22Rv1 (cell line): ENCODE measurements around the gene BNC2.
"Not testable (repeated sequence)": the region's sequence is repeated elsewhere in the genome, so short reads cannot be mapped to it uniquely, and the experiment has no call there.

Source experiments
- H3K27ac ChIP-seq: fragments of 450-650 bp; 2 replicates; pipeline ENCODE4 v1.5.1; 2017
- CTCF ChIP-seq: fragments of 450-650 bp; IDR thresholded peaks from 2 replicates; pipeline ENCODE4 v1.5.1; 2017; ENCODE audit warnings: mild to moderate bottlenecking
- ZFX ChIP-seq: fragments of 450-650 bp; IDR thresholded peaks from 2 replicates; pipeline ENCODE4 v1.6.1; 2017; ENCODE audit warnings: antibody characterized with exemption, borderline replicate concordance

BNC2 gene

GRCh38 chr9:16899606-16900005 lies 29.1 kb upstream of the BNC2 start:
- TF ChIP-seq CTCF: no peak
- TF ChIP-seq ZFX: no peak

DNA sequence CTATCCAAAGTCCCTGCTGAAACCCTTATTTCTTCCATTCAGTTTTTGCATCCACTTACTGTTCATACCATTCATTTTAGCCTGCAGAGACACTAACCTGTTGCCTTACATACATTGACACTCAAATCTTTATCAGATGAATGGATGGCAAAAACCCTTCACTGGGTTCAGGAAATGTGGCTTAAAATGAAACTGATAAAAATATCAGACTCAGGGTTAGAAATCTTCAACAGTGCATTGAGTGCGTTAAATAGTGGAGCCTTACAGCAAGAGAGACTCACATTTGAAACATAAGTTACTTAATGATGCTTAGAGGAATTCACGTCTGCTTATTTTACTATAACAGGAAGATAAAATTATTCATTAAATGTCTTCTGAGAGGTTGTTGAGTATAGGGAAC lies 28.0 kb upstream of the BNC2 start:
- no peak for TF ChIP-seq ZFX
- TF ChIP-seq CTCF: no peak
- H3K27ac ChIP-seq: no peak overlapping the region

More at GRCh38 chr9:16899606-16900005, 29.1 kb upstream of the BNC2 start:
- no peak overlapping the region for H3K27ac ChIP-seq

- no peak overlapping the region for H3K27ac ChIP-seq
- TF ChIP-seq ZFX (no peak), CTCF (no peak)
These were observed 18.1 kb upstream of the BNC2 start for GRCh38 chr9:16888594-16888993.

DNA sequence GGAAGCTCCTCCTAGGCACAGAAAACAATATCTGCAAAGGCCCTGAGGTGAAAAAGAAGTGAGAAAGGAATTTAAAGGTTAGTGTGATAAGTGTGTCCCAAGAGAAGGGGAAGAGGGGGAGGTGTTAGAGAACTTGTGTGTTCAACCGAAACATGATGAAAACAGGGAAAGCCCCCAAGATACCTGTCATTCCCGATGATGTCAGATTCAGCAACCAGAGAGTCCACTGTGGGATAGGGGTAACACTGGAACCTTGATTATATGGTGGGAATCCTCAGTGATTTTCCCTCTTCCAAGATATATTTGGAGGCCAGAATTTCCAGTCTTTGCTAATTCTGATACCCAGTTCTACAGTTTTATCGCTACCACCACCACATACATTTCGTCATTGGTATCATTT lies 15.5 kb upstream of the BNC2 start:
- no peak for TF ChIP-seq CTCF
- no peak for TF ChIP-seq ZFX

DNA sequence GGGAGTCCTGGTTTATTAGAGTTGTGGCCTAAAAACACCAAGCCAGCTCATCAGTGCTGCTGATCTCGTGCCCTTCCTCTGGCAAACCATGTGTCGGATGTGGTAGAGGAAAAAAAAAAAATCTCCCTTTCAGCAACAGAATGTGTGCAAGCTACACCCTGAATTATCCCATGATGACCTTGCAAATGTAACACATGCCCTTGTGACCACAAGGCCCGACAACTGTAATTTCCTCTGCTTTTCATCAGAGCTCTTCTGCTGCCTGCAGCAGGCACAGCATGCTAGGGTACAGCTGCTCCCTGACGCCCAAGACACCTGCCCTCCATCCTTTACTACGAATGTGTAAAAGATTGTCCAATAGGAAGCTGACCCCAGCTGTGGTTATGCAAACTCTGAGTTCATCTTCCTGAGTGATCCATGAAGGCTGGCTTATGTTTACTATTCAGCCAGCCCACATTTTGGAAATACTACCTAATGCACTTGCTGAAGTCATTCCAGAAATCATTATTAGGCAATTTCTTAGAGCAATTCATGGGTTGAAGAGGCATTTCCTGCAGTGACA lies 14.6 kb upstream of the BNC2 start:
- H3K27ac ChIP-seq: no peak overlapping the region
- TF ChIP-seq CTCF (no peak), ZFX (no peak)

More for the DNA sequence above, 15.5 kb upstream of the BNC2 start:
- H3K27ac ChIP-seq: no peak overlapping the region

DNA sequence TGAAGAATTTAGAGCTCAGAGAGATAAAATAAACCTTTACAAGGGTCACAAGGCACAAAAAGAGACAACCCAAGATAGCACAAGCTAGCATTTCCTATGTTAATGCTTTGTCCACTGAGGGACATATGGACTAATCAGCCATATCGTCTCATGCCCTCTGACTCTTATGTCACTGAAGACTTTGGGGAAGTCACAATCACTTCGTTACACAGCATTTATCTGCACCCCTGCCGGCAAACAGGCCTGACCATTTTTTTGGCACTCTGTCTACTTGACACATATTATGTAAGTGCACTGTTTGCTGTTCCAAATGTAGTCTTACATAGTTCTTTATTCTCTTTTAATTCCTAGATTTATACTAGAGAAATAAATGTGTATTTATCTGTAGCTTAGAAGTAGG lies 13.9 kb upstream of the BNC2 start:
- H3K27ac ChIP-seq: no peak overlapping the region
- TF ChIP-seq CTCF (no peak), ZFX (no peak)

GRCh38 chr9:16883586-16883985 lies 13.1 kb upstream of the BNC2 start:
- no peak for TF ChIP-seq ZFX
- no peak overlapping the region for H3K27ac ChIP-seq

GRCh38 chr9:16882440-16882839 lies 12.0 kb upstream of the BNC2 start:
- not testable (repeated sequence) for H3K27ac ChIP-seq

- TF ChIP-seq ZFX (no peak), CTCF (no peak)
- no peak overlapping the region for H3K27ac ChIP-seq
These were observed 8.9 kb upstream of the BNC2 start for GRCh38 chr9:16879416-16879815.
